ENCODE measurements around the gene FUBP1.

The FUBP1 gene

GRCh38 chr1:78007677-78008341 lies 28.9 kb upstream of the FUBP1 start:
- Histone ChIP-seq H2BK12ac (ENCODE audit: low read length in 2 of 2) (no peak overlapping the region), H3K4me3 (ENCODE audit: insufficient read depth in 1 of 2, low read depth in 1 of 2, low read length in 2 of 2) (peak overlapping the region in 1 of 2 experiments; percentile 93), H3K18ac (ENCODE audit: low read depth in 1 of 2, low read length in 2 of 2) (no peak overlapping the region), H2BK120ac (ENCODE audit: low read depth, low read length) (no peak overlapping the region), H3K4me2 (ENCODE audit: low read length, poor library complexity, severe bottlenecking) (no peak overlapping the region), H3K9me3 (ENCODE audit: control insufficient read depth, low read length) (no peaks in the 10 kb centered on the region), H3K4ac (ENCODE audit: low read depth in 1 of 2, low read length in 2 of 2) (no peak overlapping the region), H3K27me3 (ENCODE audit: control insufficient read depth in 1 of 2, insufficient read depth in 1 of 2, low read length in 2 of 2) (no peaks in the 10 kb centered on the region), H3K23ac (ENCODE audit: low read length in 2 of 2) (no peak overlapping the region), H2BK15ac (ENCODE audit: low read depth, poor library complexity, severe bottlenecking) (no peak overlapping the region), H2AK5ac (ENCODE audit: low read length, severe bottlenecking) (no peak overlapping the region), H4K8ac (ENCODE audit: low read length) (no peak overlapping the region), H3K4me1 (ENCODE audit: control insufficient read depth, insufficient read depth, low read depth, low read length) (no peaks in the 10 kb centered on the region), H3K36me3 (ENCODE audit: control insufficient read depth in 1 of 2, insufficient read depth in 2 of 2, low read depth in 1 of 2, low read length in 2 of 2) (peaks cover 0 to 3% of the 10 kb centered on the region in 2 experiments), H4K91ac (ENCODE audit: low read length) (no peak overlapping the region), H3K27ac (ENCODE audit: low read length, poor library complexity, severe bottlenecking) (no peak overlapping the region), H3K79me1 (replicated peaks; ENCODE audit: low read length, poor library complexity, severe bottlenecking) (peaks cover 1% of the 10 kb centered on the region), H3K9ac (ENCODE audit: low read length) (peak overlapping the region; percentile 99), H2BK5ac (ENCODE audit: low read depth, low read length, poor library complexity, severe bottlenecking) (no peak overlapping the region), H3K14ac (ENCODE audit: low read length in 2 of 2) (no peak overlapping the region), H2AFZ (ENCODE audit: low read depth, low read length) (no peak overlapping the region)
- WGBS: no CpG with 5 or more reads among the region's 4 CpGs
- DNase-seq: no peak

GRCh38 chr1:78006521-78006920 lies 27.6 kb upstream of the FUBP1 start:
- H3K23ac ChIP-seq (ENCODE audit: low read length in 2 of 2): no peak overlapping the region
- no peaks in the 10 kb centered on the region for H3K27me3 ChIP-seq (ENCODE audit: control insufficient read depth in 1 of 2, insufficient read depth in 1 of 2, low read length in 2 of 2)
- H3K27ac ChIP-seq (ENCODE audit: low read length, poor library complexity, severe bottlenecking): no peak overlapping the region
- H3K4ac ChIP-seq (ENCODE audit: low read depth in 1 of 2, low read length in 2 of 2): no peak overlapping the region
- H3K14ac ChIP-seq (ENCODE audit: low read length in 2 of 2): no peak overlapping the region
- H2BK120ac ChIP-seq (ENCODE audit: low read depth, low read length): no peak overlapping the region
- no peak overlapping the region for H2BK12ac ChIP-seq (ENCODE audit: low read length in 2 of 2)
- H2AK5ac ChIP-seq (ENCODE audit: low read length, severe bottlenecking): no peak overlapping the region
- no peak for DNase-seq
- peak overlapping the region in 1 of 2 experiments; percentile 93 for H3K4me3 ChIP-seq (ENCODE audit: insufficient read depth in 1 of 2, low read depth in 1 of 2, low read length in 2 of 2)
- no peak overlapping the region for H3K18ac ChIP-seq (ENCODE audit: low read depth in 1 of 2, low read length in 2 of 2)
- H3K9ac ChIP-seq (ENCODE audit: low read length): peak overlapping the region; percentile 99
- H2BK15ac ChIP-seq (ENCODE audit: low read depth, poor library complexity, severe bottlenecking): no peak overlapping the region
- H2BK5ac ChIP-seq (ENCODE audit: low read depth, low read length, poor library complexity, severe bottlenecking): no peak overlapping the region
- no peaks in the 10 kb centered on the region for H3K4me1 ChIP-seq (ENCODE audit: control insufficient read depth, insufficient read depth, low read depth, low read length)
- H3K36me3 ChIP-seq (ENCODE audit: control insufficient read depth in 1 of 2, insufficient read depth in 2 of 2, low read depth in 1 of 2, low read length in 2 of 2): no peaks in the 10 kb centered on the region
- no peak overlapping the region for H2AFZ ChIP-seq (ENCODE audit: low read depth, low read length)
- peaks cover 1% of the 10 kb centered on the region for H3K79me1 ChIP-seq (replicated peaks; ENCODE audit: low read length, poor library complexity, severe bottlenecking)
- no peak overlapping the region for H4K8ac ChIP-seq (ENCODE audit: low read length)
- H3K4me2 ChIP-seq (ENCODE audit: low read length, poor library complexity, severe bottlenecking): no peak overlapping the region
- H3K9me3 ChIP-seq (ENCODE audit: control insufficient read depth, low read length): no peaks in the 10 kb centered on the region
- H4K91ac ChIP-seq (ENCODE audit: low read length): no peak overlapping the region

GRCh38 chr1:78005755-78006154 lies 26.9 kb upstream of the FUBP1 start:
- H4K8ac ChIP-seq (ENCODE audit: low read length): no peak overlapping the region
- WGBS: 0% methylated on average over 1 of the region's 1 CpG
- no peak overlapping the region for H3K18ac ChIP-seq (ENCODE audit: low read depth in 1 of 2, low read length in 2 of 2)
- peak; percentile 83 for DNase-seq
- H3K14ac ChIP-seq (ENCODE audit: low read length in 2 of 2): no peak overlapping the region
- H3K27ac ChIP-seq (ENCODE audit: low read length, poor library complexity, severe bottlenecking): no peak overlapping the region
- no peak overlapping the region for H3K4ac ChIP-seq (ENCODE audit: low read depth in 1 of 2, low read length in 2 of 2)
- H3K4me3 ChIP-seq (ENCODE audit: insufficient read depth in 1 of 2, low read depth in 1 of 2, low read length in 2 of 2): peak overlapping the region in 1 of 2 experiments; percentile 93
- H3K9me3 ChIP-seq (ENCODE audit: control insufficient read depth, low read length): no peaks in the 10 kb centered on the region
- peaks cover 4% of the 10 kb centered on the region for H3K79me1 ChIP-seq (replicated peaks; ENCODE audit: low read length, poor library complexity, severe bottlenecking)
- no peaks in the 10 kb centered on the region for H3K36me3 ChIP-seq (ENCODE audit: control insufficient read depth in 1 of 2, insufficient read depth in 2 of 2, low read depth in 1 of 2, low read length in 2 of 2)
- no peak overlapping the region for H2BK15ac ChIP-seq (ENCODE audit: low read depth, poor library complexity, severe bottlenecking)
- peak overlapping the region; percentile 99 for H3K9ac ChIP-seq (ENCODE audit: low read length)
- H4K91ac ChIP-seq (ENCODE audit: low read length): no peak overlapping the region
- H3K23ac ChIP-seq (ENCODE audit: low read length in 2 of 2): no peak overlapping the region
- H2AFZ ChIP-seq (ENCODE audit: low read depth, low read length): no peak overlapping the region
- H2BK5ac ChIP-seq (ENCODE audit: low read depth, low read length, poor library complexity, severe bottlenecking): no peak overlapping the region
- no peak overlapping the region for H3K4me2 ChIP-seq (ENCODE audit: low read length, poor library complexity, severe bottlenecking)
- H3K27me3 ChIP-seq (ENCODE audit: control insufficient read depth in 1 of 2, insufficient read depth in 1 of 2, low read length in 2 of 2): no peaks in the 10 kb centered on the region
- H2BK12ac ChIP-seq (ENCODE audit: low read length in 2 of 2): no peak overlapping the region
- H2BK120ac ChIP-seq (ENCODE audit: low read depth, low read length): no peak overlapping the region
- no peak overlapping the region for H2AK5ac ChIP-seq (ENCODE audit: low read length, severe bottlenecking)
- H3K4me1 ChIP-seq (ENCODE audit: control insufficient read depth, insufficient read depth, low read depth, low read length): no peaks in the 10 kb centered on the region

- H3K9ac ChIP-seq (ENCODE audit: low read length): peak overlapping the region; percentile 99
- H3K36me3 ChIP-seq (ENCODE audit: control insufficient read depth in 1 of 2, insufficient read depth in 2 of 2, low read depth in 1 of 2, low read length in 2 of 2): no peaks in the 10 kb centered on the region
- no peak overlapping the region for H3K23ac ChIP-seq (ENCODE audit: low read length in 2 of 2)
- no CpG with 5 or more reads among the region's 1 CpG for WGBS
- DNase-seq: no peak
- H3K79me1 ChIP-seq (replicated peaks; ENCODE audit: low read length, poor library complexity, severe bottlenecking): peaks cover 6% of the 10 kb centered on the region
- H3K4me2 ChIP-seq (ENCODE audit: low read length, poor library complexity, severe bottlenecking): peak overlapping the region; percentile 50
- H4K8ac ChIP-seq (ENCODE audit: low read length): no peak overlapping the region
- no peaks in the 10 kb centered on the region for H3K27me3 ChIP-seq (ENCODE audit: control insufficient read depth in 1 of 2, insufficient read depth in 1 of 2, low read length in 2 of 2)
- H2BK120ac ChIP-seq (ENCODE audit: low read depth, low read length): no peak overlapping the region
- no peak overlapping the region for H2BK5ac ChIP-seq (ENCODE audit: low read depth, low read length, poor library complexity, severe bottlenecking)
- H3K4me1 ChIP-seq (ENCODE audit: control insufficient read depth, insufficient read depth, low read depth, low read length): no peaks in the 10 kb centered on the region
- H3K9me3 ChIP-seq (ENCODE audit: control insufficient read depth, low read length): no peaks in the 10 kb centered on the region
- H3K4me3 ChIP-seq (ENCODE audit: insufficient read depth in 1 of 2, low read depth in 1 of 2, low read length in 2 of 2): peak overlapping the region in 1 of 2 experiments; percentile 93
- peak overlapping the region; percentile 81 for H3K27ac ChIP-seq (ENCODE audit: low read length, poor library complexity, severe bottlenecking)
- no peak overlapping the region for H2AFZ ChIP-seq (ENCODE audit: low read depth, low read length)
- H4K91ac ChIP-seq (ENCODE audit: low read length): no peak overlapping the region
- no peak overlapping the region for H2AK5ac ChIP-seq (ENCODE audit: low read length, severe bottlenecking)
- H2BK15ac ChIP-seq (ENCODE audit: low read depth, poor library complexity, severe bottlenecking): no peak overlapping the region
- no peak overlapping the region for H2BK12ac ChIP-seq (ENCODE audit: low read length in 2 of 2)
- H3K14ac ChIP-seq (ENCODE audit: low read length in 2 of 2): no peak overlapping the region
- no peak overlapping the region for H3K18ac ChIP-seq (ENCODE audit: low read depth in 1 of 2, low read length in 2 of 2)
- H3K4ac ChIP-seq (ENCODE audit: low read depth in 1 of 2, low read length in 2 of 2): no peak overlapping the region
Measured at GRCh38 chr1:78005448-78005722, 26.5 kb upstream of the FUBP1 start.

Measured in mesenchymal stem cell (in vitro differentiated cells and primary cell).